OCI-LY7 (cell line): ENCODE measurements around the gene PNLIPRP3. TPM values are rescaled to one million over a fixed set of nuclear protein-coding genes. Genes with fewer than 3 reads are reported as not detected.
A peak's percentile ranks its signal among the peaks of the same experiment; 100 is the strongest.

ENCODE experiments used
- BruUV-seq: library from RNA; stranded (reverse); fragments of 400-500 nt; replicated peaks from 2 replicates; lab custom pipeline; 2021; lab: Mats Ljungman, UMichigan
- CTCF ChIA-PET: fragments of 300-600 bp; sonication (Branson Sonifier 250); formaldehyde crosslinking; loops from one replicate; lab custom pipeline; 2022; ENCODE audit warnings: antibody characterized with exemption; ENCODE audit not compliant: unreplicated experiment; lab: Charles Lee
- POLR2A ChIA-PET: fragments of 300-600 bp; sonication (Branson Sonifier 250); formaldehyde crosslinking; loops from one replicate; lab custom pipeline; 2022; ENCODE audit warnings: antibody characterized with exemption; lab: Charles Lee
- DNase-seq: peaks from one replicate; pipeline ENCODE4 v3.0.0-alpha.2; 2015; ENCODE audit warnings: low spot score
- H2AFZ ChIP-seq: fragments of 200-600 bp; sonication (generic), shearing (Covaris generic); 2 replicates; pipeline ENCODE4 v1.6.1; 2014; ENCODE audit warnings: mild to moderate bottlenecking, antibody characterized with exemption, low read length, moderate library complexity
- H3K27ac ChIP-seq: fragments of 200-600 bp; sonication (generic); 2 replicates; pipeline ENCODE4 v1.5.1; 2014; ENCODE audit warnings: mixed run types, low read depth, mild to moderate bottlenecking, moderate library complexity, low read length, inconsistent platforms; ENCODE audit not compliant: poor library complexity, severe bottlenecking
- H3K36me3 ChIP-seq: fragments of 200-600 bp; sonication (generic); 2 replicates; pipeline ENCODE4 v1.6.1; 2014; ENCODE audit warnings: mild to moderate bottlenecking, antibody characterized with exemption, low read length, moderate library complexity, mixed read lengths; ENCODE audit not compliant: insufficient read depth
- H3K4me1 ChIP-seq: fragments of 200-600 bp; sonication (generic); 2 replicates; pipeline ENCODE4 v1.5.1; 2014; ENCODE audit warnings: mild to moderate bottlenecking, low read length; ENCODE audit not compliant: insufficient read depth, poor library complexity, severe bottlenecking
- H3K4me2 ChIP-seq: fragments of 200-600 bp; sonication (generic); 2 replicates; pipeline ENCODE4 v1.6.1; 2014; ENCODE audit warnings: mild to moderate bottlenecking, low read length
- H3K4me3 ChIP-seq: fragments of 200-600 bp; sonication (generic); 2 replicates; pipeline ENCODE4 v1.5.1; 2014; ENCODE audit warnings: mild to moderate bottlenecking, low read depth, low read length; ENCODE audit not compliant: poor library complexity, severe bottlenecking
- H3K79me2 ChIP-seq: fragments of 200-600 bp; sonication (generic); 2 replicates; pipeline ENCODE4 v1.6.1; 2016; ENCODE audit warnings: low read depth, mild to moderate bottlenecking, low read length, moderate library complexity, mixed read lengths; ENCODE audit not compliant: insufficient read depth
- H3K9me2 ChIP-seq: fragments of 200-600 bp; sonication (generic); 2 replicates; pipeline ENCODE4 v1.6.1; 2016; ENCODE audit warnings: mild to moderate bottlenecking, low read length, mixed read lengths; ENCODE audit not compliant: insufficient read depth
- H3K9me3 ChIP-seq: fragments of 200-600 bp; sonication (generic); 2 replicates; pipeline ENCODE4 v1.6.1; 2014; ENCODE audit warnings: mild to moderate bottlenecking, mixed run types, low read length, mixed read lengths
- H4K20me1 ChIP-seq: fragments of 200-600 bp; sonication (generic); 2 replicates; pipeline ENCODE4 v1.6.1; 2014; ENCODE audit warnings: mild to moderate bottlenecking, antibody characterized with exemption, low read length, moderate library complexity, mixed read lengths; ENCODE audit not compliant: insufficient read depth
- EZH2phosphoT487 ChIP-seq: fragments of 200-600 bp; sonication (generic); IDR thresholded peaks from 2 replicates; pipeline ENCODE4 v1.6.1; 2018; ENCODE audit warnings: low read depth, borderline replicate concordance, mild to moderate bottlenecking, mixed run types, antibody characterized with exemption, low read length, moderate library complexity, mixed read lengths
- intact Hi-C: fragments of 100-400 bp; cut with micrococcal nuclease; formaldehyde crosslinking; loops from one replicate; pipeline ENCODE4 v1.10.0; 2022; ENCODE audit not compliant: unreplicated experiment
- total RNA-seq, 2 experiments: library from RNA; depleted of rRNA in 1 of 2; stranded (reverse); fragments of >200 nt in 1 of 2; shearing (Covaris generic) in 1 of 2; gene quantifications; 2 replicates each; pipeline ENCODE4 v1.2.3, GENCODE V29; 2014 to 2022
- TF ChIP-seq, protein P1 (sequence below): fragments of 200-600 bp; sonication (generic); conservative IDR thresholded peaks from 2 replicates; pipeline ENCODE4 v1.5.1; 2014; ENCODE audit warnings: mild to moderate bottlenecking, antibody characterized with exemption, low read length, moderate library complexity, mixed read lengths

The PNLIPRP3 gene
- total RNA-seq, 2 experiments from 2014 or later, result not detected

DNA sequence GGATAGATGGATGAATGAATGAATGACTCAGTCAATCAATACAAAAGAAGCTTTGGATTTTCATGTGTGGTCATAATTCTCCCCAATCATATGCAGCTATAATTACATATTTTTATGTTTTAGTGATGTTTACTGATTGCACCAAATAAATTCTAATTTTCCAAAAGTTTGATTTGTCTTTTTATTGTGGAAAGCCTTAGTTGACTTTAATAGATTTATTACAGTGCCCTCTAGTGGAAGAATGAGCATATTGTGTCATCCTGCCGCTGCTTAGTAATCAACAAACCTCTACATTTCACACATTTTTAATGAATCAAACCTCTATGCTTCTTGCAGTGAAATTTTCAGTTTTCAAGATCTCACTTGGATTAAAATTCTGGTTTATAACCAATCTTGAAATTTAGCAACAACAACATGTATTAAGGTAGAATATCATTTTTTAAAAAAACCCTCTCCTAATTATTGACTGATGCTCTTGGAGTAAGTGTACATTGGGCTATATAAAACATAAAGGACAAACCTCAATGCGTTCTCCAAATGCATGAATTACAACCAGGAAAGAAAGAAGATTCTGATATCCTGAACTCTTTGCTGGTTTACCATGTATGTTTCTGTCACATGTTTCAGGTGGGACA, 62.5 kb downstream of the PNLIPRP3 start:
- DNase-seq, result peak; percentile 27
- Histone ChIP-seq H3K79me2 (no peaks in the 10 kb centered on the region), H3K36me3 (no peaks in the 10 kb centered on the region), H3K9me3 (no peaks in the 10 kb centered on the region), H2AFZ (no peak overlapping the region), H3K9me2 (no peaks in the 10 kb centered on the region), H3K27ac (no peak overlapping the region), H3K4me2 (no peak overlapping the region), H3K4me3 (no peak overlapping the region), H3K4me1 (no peaks in the 10 kb centered on the region), H4K20me1 (no peaks in the 10 kb centered on the region)
- no peak for TF ChIP-seq EZH2phosphoT487
- TF ChIP-seq, protein P1, sequence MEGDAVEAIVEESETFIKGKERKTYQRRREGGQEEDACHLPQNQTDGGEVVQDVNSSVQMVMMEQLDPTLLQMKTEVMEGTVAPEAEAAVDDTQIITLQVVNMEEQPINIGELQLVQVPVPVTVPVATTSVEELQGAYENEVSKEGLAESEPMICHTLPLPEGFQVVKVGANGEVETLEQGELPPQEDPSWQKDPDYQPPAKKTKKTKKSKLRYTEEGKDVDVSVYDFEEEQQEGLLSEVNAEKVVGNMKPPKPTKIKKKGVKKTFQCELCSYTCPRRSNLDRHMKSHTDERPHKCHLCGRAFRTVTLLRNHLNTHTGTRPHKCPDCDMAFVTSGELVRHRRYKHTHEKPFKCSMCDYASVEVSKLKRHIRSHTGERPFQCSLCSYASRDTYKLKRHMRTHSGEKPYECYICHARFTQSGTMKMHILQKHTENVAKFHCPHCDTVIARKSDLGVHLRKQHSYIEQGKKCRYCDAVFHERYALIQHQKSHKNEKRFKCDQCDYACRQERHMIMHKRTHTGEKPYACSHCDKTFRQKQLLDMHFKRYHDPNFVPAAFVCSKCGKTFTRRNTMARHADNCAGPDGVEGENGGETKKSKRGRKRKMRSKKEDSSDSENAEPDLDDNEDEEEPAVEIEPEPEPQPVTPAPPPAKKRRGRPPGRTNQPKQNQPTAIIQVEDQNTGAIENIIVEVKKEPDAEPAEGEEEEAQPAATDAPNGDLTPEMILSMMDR, result peak; percentile 90
- no TSS peak for BruUV-seq
- CTCF ChIA-PET, result no interaction called here
- POLR2A ChIA-PET, result no interaction called here
- intact Hi-C loops, result no loop called here

DNA sequence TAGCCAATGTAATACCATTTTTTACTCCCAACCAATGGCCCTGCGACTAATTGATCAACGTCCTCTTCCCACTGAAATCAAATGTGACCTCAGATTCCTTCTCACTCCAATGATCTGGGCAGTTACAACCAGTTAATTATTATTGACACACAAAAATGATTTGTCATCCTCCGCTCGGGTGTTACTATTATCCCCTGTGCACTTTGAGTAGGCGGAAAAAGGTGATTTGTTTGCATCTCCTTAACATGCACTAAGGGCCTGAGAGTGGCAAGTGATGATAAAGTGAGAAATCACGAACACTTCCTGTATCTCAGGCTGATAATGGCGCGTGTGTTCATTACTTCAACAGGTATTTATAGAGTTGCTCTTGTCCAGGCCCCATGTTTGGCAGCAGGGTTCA, 77.1 kb downstream of the PNLIPRP3 start:
- no peak overlapping the region for H2AFZ ChIP-seq
- no TSS peak for BruUV-seq
- H3K9me2 ChIP-seq, result no peaks in the 10 kb centered on the region
- no peak for DNase-seq
- H3K4me3 ChIP-seq, result no peak overlapping the region
- no peaks in the 10 kb centered on the region for H3K79me2 ChIP-seq
- H3K36me3 ChIP-seq, result no peaks in the 10 kb centered on the region
- POLR2A ChIA-PET, result no interaction called here
- intact Hi-C loops, result no loop called here
- H3K4me1 ChIP-seq, result no peaks in the 10 kb centered on the region
- CTCF ChIA-PET, result no interaction called here
- no peaks in the 10 kb centered on the region for H4K20me1 ChIP-seq
- H3K27ac ChIP-seq, result no peak overlapping the region
- no peak for TF ChIP-seq EZH2phosphoT487
- TF ChIP-seq, protein P1, result no peak
- no peak overlapping the region for H3K4me2 ChIP-seq
- H3K9me3 ChIP-seq, result no peaks in the 10 kb centered on the region

DNA sequence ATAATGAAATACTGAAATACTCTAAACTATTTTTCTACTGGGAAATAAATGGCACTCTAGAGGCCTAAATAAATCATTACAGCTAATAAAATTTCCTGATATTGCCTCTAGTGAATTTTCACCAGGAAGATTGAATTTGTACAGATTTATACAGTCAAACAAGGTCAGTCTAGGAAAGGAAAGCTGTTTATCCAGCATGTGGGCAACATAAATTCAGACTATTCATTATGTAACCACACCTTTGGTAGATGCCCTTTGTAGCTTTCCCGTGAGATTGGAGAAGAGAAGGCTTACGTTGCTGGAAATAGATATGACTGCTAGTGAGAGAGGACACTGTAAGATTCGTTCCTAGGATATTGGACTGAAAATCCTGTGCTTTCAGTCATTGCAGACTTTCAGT, 82.9 kb downstream of the PNLIPRP3 start:
- no peak for TF ChIP-seq EZH2phosphoT487
- TF ChIP-seq, protein P1, result no peak
- intact Hi-C loops, result no loop called here
- no peaks in the 10 kb centered on the region for H3K4me1 ChIP-seq
- no peaks in the 10 kb centered on the region for H3K9me2 ChIP-seq
- POLR2A ChIA-PET, result no interaction called here
- no peaks in the 10 kb centered on the region for H3K36me3 ChIP-seq
- CTCF ChIA-PET, result no interaction called here
- BruUV-seq, result no TSS peak
- H3K4me2 ChIP-seq, result no peak overlapping the region
- H3K9me3 ChIP-seq, result no peaks in the 10 kb centered on the region
- H2AFZ ChIP-seq, result no peak overlapping the region
- H3K4me3 ChIP-seq, result no peak overlapping the region
- no peak overlapping the region for H3K27ac ChIP-seq
- DNase-seq, result no peak
- no peaks in the 10 kb centered on the region for H4K20me1 ChIP-seq
- H3K79me2 ChIP-seq, result no peaks in the 10 kb centered on the region
